GM19397 (cell line): ENCODE results near the gene LDB2.
A peak's percentile ranks its signal among the peaks of the same experiment; 100 is the strongest.
"Not testable (repeated sequence)": the region's sequence is repeated elsewhere in the genome, so short reads cannot be mapped to it uniquely, and the experiment has no call there.

Source experiments
- ATAC-seq: cut with Tn5 transposase; IDR thresholded peaks from one replicate; pipeline ENCODE4 v1.9.1; 2021; ENCODE audit warnings: mild to moderate bottlenecking, moderate library complexity; ENCODE audit not compliant: unreplicated experiment

Gene LDB2

DNA sequence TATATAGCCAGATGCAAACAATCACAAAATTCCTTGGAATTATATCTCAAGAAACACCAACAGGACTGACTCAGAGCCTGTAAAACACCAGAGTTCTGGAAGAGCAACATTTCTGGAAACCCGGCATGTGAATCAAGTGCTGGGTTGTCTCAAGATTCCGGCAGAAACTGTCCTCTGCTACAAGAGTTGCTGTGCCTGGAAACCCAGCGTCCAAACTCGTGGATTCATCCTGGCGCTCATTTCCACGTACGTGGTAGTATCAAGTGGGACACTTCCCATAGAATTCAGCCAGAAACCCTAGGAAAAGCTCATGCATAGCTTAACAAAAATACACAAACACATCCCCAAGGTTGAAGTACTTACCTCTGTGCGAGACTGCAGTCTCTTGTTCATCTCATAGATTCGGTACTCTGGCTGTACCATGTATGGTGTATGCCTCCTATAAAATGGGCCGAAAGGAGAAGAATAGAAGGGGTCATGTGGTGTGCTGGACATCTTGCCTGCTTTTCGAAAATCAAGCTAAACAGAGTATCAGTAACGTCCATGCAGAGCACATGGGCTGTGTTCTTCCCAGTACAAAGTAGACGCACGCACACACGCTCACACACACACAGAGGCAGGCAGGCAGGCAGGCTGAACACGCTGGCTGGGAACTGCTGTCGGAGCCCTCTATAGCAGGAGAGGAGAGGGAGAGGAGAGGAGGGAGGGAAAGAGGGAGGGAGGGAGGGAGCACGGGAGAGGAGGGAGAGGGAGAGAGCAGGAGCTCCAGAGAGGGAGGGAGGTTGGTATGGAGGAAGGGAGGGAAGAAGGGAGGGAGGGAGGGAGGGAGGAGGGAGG, at the start of gene LDB2:
Gene LDB2 (minus strand): TSS at position 655 of the 837 bp plus-strand sequence.
- ATAC-seq = no peak

DNA sequence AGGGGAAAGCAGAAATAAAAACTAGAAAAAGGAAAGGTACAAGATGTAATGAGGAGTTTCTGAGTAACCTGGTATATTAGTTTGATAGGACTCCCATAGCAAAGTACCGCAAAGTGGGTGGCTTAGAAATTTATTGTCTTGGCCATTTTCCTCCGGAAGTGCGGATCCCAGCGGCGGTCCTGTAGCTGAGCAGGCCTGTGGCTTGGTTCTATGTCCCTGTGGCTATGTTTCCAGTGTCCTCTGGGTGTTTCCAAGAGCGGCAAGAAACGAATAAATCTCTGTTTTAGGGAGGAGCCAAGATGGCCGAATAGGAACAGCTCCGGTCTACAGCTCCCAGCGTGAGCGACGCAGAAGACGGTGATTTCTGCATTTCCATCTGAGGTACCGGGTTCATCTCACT, 44.0 kb upstream of the LDB2 start:
- ATAC-seq = no peak

DNA sequence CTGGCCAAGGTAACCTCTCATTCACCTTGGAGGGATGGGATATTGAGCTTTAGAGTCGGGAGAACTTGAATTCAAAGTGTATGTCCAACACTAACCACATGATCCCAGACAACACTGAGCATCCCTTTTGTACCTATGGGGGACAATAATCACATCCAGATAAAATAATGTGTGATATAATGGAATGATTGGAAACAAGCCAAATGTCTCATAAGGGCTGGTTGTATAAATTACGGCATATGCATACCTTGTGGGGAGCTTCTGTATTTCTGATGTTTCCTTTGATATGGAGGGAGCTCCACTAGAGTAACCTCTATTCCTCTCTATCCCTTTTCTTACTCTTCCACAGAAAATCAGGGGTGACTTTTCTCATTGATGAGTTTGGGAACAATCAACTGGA, 40.7 kb upstream of the LDB2 start:
- ATAC-seq = no peak

DNA sequence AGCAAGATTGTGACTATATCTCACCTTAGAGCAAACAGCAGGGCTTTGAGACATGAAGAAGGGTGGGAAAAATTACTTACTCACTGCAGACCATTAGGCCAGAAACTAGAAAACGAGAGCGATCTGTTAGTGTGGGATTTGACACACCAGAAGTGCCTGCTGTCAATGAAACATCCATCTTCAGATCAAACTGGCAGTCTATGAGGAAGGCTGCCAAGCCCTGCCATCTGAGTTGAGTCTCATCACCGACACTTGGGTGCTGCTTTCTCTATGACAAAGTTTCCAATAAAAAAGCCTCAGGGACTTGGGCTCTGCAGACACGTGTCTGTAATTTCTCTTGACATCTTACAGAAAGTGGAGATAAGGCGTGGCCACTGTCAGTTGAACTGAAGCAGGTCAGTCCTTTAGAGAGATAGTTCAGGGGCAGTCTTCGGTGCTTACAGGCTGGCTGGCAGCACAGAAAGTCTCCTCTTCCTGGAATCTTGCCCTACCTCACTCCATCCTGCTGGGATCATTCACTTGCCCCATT, 40.1 kb upstream of the LDB2 start:
- ATAC-seq = no peak

DNA sequence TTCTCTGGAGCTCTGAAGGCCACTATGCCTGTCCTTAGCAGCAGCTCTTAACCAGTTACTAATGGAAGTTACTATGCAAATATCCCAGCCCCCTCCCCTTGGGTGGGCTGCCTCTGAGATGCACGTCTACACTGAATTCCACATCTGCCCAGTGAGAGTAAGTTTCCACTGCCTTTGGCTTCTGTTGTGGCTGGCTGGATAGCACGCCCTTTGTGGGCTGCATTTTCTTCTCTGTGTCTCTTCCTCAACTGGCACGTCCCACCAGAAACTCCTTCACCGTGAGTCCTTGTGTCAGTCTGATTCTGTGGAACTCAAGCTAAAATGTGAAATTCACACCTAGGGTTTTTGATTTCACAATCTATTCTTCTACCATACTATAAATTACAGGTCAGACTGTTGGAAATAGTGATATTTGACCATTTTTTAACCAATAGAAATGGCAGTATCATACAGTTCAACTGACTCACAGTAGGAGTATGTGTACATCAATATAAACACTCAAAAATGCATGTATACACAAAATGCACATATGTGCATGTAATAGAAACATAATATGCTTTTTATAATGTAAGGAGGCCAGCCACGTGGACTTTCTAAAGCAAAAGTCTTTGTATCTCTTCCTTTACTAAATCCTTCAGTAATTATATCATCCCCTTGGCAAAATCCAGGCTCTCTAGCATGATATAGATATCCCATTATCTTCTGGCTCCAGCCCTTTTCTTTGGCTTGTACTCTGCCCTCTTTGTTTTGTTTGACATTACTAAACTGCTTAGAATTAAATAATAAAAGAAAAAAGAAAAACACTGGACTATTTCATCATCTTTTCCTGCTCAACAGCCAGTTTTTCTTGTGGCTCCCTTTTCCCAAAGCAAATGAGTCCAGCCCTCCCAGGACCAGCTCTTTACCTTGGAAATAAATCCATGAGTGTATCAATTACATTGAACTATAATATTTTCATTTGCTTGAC, 33.2 kb upstream of the LDB2 start:
- ATAC-seq = no peak

DNA sequence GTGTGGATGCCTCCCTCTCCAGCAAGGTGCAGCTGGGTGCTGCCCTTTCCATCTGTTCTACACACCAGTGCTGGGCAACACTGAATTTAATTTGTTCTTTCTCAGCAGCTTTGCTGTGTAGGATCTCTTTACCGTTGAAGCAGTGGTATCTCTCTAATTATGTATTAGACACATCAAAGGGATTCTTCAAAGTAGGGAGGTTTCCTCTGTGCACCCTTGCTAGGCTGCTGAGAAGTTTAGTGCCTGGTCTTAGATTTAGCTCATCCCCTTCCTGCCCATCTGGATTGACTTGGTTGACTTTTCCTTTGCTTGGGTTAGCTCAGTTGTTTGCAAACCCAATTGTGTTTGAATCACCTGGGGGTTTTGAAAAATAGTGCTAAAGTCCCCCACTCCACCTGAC, 27.8 kb upstream of the LDB2 start:
- no peak for ATAC-seq

DNA sequence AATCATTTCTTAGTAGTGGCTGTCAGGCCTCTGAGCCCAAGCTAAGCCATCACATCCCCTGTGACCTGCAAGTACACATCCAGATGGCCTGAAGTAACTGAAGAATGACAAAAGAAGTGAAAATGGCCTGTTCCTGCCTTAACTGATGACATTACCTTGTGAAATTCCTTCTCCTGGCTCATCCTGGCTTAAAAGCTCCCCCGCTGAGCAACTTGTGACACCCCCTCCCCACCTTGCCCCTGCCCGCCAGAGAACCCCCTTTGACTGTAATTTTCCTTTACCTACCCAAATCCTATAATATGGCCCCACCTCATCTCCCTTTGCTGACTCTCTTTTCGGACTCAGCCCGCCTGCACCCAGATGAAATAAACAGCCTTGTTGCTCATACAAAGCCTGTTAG, 20.3 kb upstream of the LDB2 start:
- ATAC-seq = not testable (repeated sequence)

DNA sequence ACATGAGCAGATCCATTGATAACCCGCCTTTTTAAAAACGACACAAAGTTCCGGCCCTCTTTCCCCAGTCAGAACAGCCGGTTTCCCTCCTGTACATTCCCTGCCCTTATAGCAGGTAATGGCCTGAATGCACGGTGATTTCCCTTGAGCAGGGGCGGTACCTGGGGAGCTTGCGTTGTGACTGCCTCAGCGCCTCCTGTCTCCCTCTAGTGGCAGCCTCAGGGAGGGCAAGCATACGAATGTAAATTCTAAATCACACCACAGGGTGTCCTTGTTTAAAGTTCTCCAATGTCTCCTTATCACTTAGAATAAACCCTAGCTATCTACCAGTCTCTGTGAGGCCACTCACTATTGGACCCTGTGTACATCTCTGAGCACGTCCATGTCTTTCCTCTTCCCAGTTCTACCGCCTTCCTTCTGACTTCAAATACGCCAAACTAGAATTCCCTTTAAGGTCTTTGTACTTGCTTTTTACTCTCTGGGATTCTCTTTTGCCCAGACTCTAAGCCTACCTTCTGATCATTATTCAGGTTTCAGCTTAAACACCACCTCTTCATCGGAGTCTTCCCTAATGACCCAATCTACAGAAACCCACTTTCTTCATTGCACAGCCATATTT, 18.4 kb upstream of the LDB2 start:
- ATAC-seq = peak; percentile 99

DNA sequence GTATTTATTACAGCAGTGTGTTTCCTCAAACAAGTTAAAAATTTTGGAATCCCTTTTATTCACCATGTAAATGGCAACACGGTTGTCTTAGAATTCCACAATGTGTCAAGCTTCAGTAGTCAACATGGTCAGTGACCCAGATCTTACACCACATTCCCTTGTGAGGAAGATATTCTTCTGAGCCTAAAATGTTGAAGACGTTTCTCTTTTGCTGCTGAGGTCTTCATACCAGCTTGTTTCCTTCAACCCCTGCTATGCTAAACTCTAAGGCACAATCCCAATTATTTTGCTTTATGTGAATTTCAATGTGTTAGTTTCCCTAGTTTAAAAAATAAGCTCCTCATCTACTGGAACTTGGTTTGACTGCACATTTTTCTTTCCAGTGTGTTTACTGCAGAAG, 17.6 kb upstream of the LDB2 start:
- no peak for ATAC-seq

DNA sequence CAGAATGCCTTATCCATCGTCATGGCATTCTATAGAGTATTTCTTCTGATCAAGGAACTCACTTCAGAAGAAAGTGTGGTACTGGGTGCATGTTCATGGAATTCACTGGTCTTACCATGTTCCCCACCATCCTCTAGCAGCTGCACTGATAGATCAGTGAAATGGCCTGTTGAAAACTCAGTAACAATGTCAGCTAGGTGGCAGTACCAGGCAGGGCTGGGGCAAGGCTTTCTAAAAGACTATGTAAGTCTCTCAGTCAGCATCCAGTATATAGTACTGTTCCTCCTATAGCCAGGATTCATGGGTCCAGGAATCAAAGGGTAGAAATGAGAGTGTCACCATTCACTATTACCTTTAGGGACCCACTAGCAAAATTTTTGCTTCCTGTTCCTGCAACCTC, 15.8 kb upstream of the LDB2 start:
- ATAC-seq = no peak

DNA sequence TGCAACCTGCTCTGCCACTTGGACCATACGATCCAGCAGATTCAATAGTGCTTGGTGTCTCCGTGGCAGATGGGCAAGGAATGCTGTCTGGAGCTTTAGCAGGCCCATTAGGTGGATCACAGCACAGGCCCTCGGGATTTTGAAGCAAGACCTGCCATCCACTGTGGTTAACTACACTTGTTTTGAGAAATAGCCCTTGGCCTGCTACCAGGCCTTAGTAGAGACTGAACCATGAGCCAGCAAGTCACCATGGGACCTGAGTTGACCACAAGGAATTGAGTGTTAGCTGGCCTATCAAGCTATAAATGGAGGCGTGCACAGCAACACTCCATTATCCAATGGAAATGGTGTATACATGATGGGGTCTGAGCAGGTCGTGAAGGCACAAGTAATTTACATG, 14.5 kb upstream of the LDB2 start:
- no peak for ATAC-seq

DNA sequence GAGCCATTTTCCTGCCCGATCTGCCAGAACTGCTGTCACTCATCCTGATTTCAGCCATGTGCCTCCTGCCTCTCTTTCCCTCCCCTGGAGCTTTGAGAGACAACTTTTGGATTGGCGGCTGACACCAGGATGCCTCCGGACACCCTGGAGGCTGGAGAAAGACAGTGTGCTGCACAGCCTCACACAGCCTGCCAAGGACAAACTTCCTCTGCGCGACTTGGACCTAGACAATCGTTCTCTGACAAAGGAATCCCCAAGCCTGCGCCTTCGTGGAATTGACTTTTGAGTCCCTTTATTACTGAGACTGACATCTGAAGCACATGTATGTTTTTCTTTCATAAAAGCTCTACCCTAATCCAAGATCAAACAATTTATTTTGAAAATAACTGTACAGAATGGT, 10.8 kb upstream of the LDB2 start:
- no peak for ATAC-seq

DNA sequence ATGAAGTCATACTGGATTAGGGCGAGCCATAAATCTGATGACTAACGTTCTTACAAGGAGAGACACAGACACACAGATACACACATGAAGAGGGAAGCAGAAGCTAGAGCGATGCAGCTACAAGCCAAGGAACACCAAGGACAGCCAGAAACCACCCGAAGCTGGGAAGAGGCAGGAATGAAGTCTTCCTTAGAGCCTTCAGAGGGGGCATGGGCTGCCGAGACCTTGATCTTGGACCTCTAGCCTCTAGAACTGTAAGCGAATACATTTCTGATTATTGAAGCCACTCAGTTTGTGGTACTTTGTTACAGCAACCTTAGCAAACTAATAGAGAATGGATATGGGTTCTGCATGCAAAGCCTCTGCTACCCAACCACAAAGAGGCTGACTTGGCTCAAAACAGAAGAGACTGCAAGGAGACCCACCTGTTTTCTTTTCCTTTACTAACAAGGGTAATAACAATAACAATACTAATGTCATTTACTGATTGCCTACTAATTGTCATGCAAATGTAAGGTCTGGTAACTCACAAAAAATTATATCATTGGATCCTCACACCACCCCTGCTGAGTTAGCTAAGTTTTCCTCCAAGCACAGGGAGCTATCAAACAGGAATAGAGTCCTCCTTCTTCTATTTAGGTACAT, 10.1 kb upstream of the LDB2 start:
- no peak for ATAC-seq

DNA sequence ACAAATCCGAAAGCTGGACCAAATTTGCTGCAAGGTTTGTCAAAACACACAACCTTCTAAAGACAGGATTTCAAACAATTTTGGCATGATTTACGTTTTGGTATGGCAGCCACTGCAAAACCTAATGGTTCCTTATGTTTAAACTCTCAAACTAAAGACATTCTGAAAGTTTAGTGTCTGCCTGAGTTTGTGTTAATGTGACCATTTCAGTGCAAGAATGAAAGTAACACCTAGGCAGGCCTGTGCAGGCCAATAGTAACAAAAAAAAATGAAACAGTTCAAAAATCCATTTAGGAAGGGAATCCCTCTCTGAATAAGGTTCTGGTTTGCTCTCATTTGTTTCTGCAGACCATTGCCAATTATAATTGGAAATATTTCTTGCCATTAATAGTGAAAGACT, 1.9 kb upstream of the LDB2 start:
- ATAC-seq = no peak

DNA sequence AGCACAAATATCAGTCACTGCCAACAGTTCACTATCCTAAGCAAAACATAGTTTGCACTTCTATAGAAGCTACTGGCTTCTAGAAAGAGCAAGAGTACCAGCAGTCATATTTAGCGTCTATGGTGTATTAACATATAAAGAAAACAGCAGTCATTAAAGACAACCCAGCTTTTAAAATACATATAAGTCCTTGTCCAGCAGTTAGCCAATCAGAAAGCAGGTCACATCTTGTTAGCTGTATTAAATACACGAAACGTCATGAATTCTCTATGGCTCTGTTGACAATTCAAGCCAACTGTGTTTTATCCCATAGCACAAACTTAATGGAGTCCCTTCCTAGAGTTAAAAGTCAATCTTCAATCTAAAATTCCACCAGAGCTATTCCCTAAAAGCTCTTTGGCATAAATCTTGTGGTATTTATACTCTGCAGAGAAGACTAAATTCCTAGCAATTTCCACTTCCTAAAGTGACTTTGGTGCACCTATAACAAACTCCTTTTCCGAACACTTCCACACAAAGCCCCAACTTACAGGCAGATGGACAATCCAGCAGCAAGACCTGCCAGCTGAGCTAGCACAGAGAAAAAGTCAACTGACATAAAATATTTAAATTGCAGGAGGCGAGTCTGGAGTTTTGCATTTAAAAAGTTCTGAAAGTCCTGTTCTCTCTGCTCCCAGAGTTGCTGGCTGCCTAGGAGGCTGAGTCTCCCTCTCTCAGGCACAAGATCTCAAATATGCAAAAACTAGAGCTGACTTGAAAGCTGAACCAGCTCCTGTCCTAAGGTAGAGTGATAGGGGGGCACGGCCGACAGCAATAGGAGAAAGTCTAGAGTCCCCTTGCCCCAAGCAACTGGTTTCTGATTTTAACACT, 1.3 kb downstream of the LDB2 start:
- no peak for ATAC-seq

DNA sequence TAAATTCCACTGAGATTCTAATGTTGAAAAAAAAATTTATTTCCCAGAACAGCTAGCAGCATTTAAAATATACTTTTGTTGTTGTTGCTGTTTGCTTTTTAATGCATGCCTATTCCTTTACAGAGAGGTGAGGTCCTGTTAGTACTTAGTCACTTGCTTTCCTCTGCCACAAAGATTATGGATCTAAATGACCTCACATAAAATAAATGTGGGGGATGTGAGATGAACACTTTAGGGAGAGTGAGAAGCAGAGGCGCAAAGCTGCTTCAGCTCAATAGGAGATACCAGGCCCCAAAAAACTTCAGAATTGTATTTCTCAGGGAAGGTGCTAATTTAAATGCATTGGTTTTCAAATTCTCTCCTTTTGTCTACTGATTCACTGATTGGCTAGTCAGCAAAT, 4.0 kb downstream of the LDB2 start:
- no peak for ATAC-seq

DNA sequence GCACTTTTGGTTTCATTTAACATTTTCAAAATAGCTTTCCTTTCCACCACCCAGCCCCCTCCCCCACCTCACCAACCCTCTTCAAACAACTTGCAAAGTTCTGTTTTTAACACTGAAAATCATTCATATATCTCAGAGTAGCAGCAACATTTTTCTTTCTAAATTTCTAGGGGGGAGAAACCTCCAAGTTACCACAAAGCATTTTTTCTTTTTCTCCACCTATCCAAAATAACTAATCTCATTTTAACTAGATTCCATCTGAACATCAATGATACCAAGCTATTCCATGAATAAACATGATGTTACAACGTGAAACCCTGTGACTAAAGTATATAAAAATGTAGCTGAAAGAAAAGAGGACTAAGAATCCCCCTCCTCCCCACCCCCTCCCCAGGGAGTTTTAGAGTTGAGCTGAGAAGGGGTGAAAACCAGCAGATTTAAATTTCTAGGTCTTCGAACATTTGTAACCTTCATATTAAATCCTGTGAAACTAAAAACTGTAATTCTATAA, 5.2 kb downstream of the LDB2 start:
- no peak for ATAC-seq

DNA sequence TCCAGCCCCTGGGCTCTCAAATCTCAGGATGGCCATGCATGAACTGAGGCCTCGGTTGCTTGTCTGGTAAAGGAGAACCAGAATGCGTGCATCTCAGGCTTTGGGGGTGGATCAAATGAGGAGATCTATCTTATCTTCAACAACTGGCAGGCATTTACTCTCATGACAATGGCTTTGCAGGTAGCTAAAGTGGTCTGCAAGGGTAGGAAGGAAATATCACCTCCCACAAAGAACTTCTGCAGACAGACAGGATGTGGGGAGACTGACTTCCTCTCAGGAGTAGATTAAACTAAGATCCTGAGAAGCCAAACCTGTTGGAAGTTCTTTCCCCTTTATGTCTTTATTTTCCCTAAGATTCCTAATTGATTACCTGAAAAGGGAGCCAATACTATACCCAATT, 7.8 kb downstream of the LDB2 start:
- no peak for ATAC-seq

DNA sequence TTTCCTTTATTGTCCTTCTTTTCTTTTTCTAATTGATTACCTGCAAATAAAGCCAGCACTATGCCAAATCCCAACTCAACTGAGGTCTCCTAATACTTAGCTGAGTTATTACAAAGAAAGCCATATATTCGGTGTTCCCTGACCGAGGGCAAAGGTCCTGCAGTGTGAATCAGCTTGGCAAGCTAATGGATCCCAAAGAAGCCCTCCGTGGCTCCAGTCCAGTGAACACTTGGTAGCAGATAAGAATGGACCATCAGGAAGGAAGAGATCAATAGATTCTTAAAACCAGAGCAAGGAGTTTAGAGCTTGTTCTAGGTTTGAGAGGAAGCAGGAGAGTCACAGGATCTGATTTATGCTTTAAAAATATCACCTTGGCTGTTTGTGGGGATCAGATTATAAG, 8.5 kb downstream of the LDB2 start:
- no peak for ATAC-seq

DNA sequence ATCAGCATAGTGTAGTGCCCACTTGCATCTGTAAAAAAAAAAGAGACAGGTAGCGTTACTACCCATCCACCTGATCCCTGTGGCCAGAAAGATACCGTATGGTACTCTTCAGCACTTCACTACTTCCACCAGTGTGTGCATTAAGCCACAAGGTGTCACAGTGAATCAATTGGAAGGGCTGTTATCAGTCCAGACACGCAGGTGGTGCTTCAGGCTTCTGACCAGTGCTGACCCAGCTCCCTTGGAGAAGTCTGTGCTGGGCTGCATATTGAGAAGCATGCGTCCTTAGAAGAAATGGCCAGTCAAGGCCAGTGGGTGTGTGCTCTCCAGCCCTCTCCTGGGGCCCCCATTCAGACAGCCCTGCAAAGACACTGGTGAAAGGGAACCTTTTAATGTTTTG, 10.6 kb downstream of the LDB2 start:
- ATAC-seq = no peak
